Neural crest cell (in vitro differentiated cells): ENCODE measurements around the gene PACRG. TPM values are rescaled to one million over a fixed set of nuclear protein-coding genes. Genes with fewer than 3 reads are reported as not detected.

ENCODE experiments used
- DNase-seq: peaks from one replicate; pipeline ENCODE4 v3.0.0; 2021; ENCODE audit warnings: low read depth, mixed read lengths, low spot score
- H3K27ac Mint-ChIP-seq: one replicate; pipeline ENCODE4 v1.8.0; 2021; ENCODE audit warnings: mild to moderate bottlenecking, mixed read lengths; ENCODE audit not compliant: unreplicated experiment
- H3K27me3 Mint-ChIP-seq: 2 replicates; pipeline ENCODE4 v1.8.0; 2021; ENCODE audit warnings: low read depth, mild to moderate bottlenecking, mixed read lengths
- H3K36me3 Mint-ChIP-seq: 2 replicates; pipeline ENCODE4 v1.8.0; 2021; ENCODE audit warnings: low read depth, mild to moderate bottlenecking, mixed read lengths
- H3K4me1 Mint-ChIP-seq: 2 replicates; pipeline ENCODE4 v1.8.0; 2021; ENCODE audit warnings: mixed read lengths
- H3K4me3 Mint-ChIP-seq: one replicate; pipeline ENCODE4 v1.8.0; 2021; ENCODE audit warnings: mild to moderate bottlenecking, mixed read lengths
- H3K9me3 Mint-ChIP-seq: 2 replicates; pipeline ENCODE4 v1.8.0; 2021; ENCODE audit warnings: mixed read lengths
- CTCF ChIP-seq: fragments of 200-600 bp; sonication (generic); conservative IDR thresholded peaks from 2 replicates; pipeline ENCODE4 v1.5.0; 2021; ENCODE audit warnings: antibody characterized with exemption, mild to moderate bottlenecking
- total RNA-seq: library from RNA; stranded (reverse); gene quantifications from 2 replicates; pipeline ENCODE4 v1.2.1, GENCODE V29; 2021

Gene PACRG
- total RNA-seq, 1 donor from 2014 or later, result 1.8 TPM

GRCh38 chr6:163333701-163334663 lies 606.2 kb downstream of the PACRG start:
- no peak for TF ChIP-seq CTCF
- H3K27ac Mint-ChIP-seq, result peak overlapping the region; percentile 81
- H3K4me1 Mint-ChIP-seq, result peaks cover 80% of the 10 kb centered on the region
- no peaks in the 10 kb centered on the region for H3K27me3 Mint-ChIP-seq
- DNase-seq, result no peak
- no peak overlapping the region for H3K4me3 Mint-ChIP-seq
- no peaks in the 10 kb centered on the region for H3K36me3 Mint-ChIP-seq
- H3K9me3 Mint-ChIP-seq, result no peaks in the 10 kb centered on the region

- Mint-ChIP-seq H3K9me3 (no peaks in the 10 kb centered on the region), H3K4me1 (peaks cover 83% of the 10 kb centered on the region), H3K4me3 (no peak overlapping the region), H3K27me3 (no peaks in the 10 kb centered on the region), H3K36me3 (no peaks in the 10 kb centered on the region), H3K27ac (peak overlapping the region; percentile 81)
- TF ChIP-seq CTCF, result no peak
- no peak for DNase-seq
These were observed 607.3 kb downstream of the PACRG start for GRCh38 chr6:163335056-163335455.

- Mint-ChIP-seq H3K27me3 (no peaks in the 10 kb centered on the region), H3K9me3 (no peaks in the 10 kb centered on the region), H3K4me3 (peak overlapping the region; percentile 79), H3K4me1 (peaks cover 83% of the 10 kb centered on the region), H3K27ac (peak overlapping the region; percentile 97), H3K36me3 (no peaks in the 10 kb centered on the region)
- no peak for DNase-seq
- no peak for TF ChIP-seq CTCF
These were observed 608.1 kb downstream of the PACRG start for GRCh38 chr6:163335671-163336545.

- DNase-seq, result no peak
- no peak for TF ChIP-seq CTCF
- H3K36me3 Mint-ChIP-seq, result no peaks in the 10 kb centered on the region
- no peak overlapping the region for H3K4me3 Mint-ChIP-seq
- no peaks in the 10 kb centered on the region for H3K9me3 Mint-ChIP-seq
- no peaks in the 10 kb centered on the region for H3K27me3 Mint-ChIP-seq
- H3K4me1 Mint-ChIP-seq, result peaks cover 88% of the 10 kb centered on the region
- peak overlapping the region; percentile 97 for H3K27ac Mint-ChIP-seq
These were observed 609.2 kb downstream of the PACRG start for GRCh38 chr6:163336961-163337360.

GRCh38 chr6:163337958-163338357 lies 610.2 kb downstream of the PACRG start:
- Mint-ChIP-seq H3K9me3 (no peaks in the 10 kb centered on the region), H3K27ac (peak overlapping the region; percentile 98)
- no peak for DNase-seq

More at GRCh38 chr6:163337958-163338357, 610.2 kb downstream of the PACRG start:
- no peak for TF ChIP-seq CTCF
- Mint-ChIP-seq H3K4me1 (peaks cover 91% of the 10 kb centered on the region), H3K27me3 (no peaks in the 10 kb centered on the region), H3K36me3 (no peaks in the 10 kb centered on the region), H3K4me3 (no peak overlapping the region)
